HPDE6-E6E7 (cell line): ENCODE measurements around the gene IFI27L1.

Experiments
- DNase-seq: peaks from one replicate; pipeline ENCODE4 v3.0.0; 2011; ENCODE audit warnings: missing footprints; ENCODE audit errors: extremely low spot score

Gene IFI27L1

DNA sequence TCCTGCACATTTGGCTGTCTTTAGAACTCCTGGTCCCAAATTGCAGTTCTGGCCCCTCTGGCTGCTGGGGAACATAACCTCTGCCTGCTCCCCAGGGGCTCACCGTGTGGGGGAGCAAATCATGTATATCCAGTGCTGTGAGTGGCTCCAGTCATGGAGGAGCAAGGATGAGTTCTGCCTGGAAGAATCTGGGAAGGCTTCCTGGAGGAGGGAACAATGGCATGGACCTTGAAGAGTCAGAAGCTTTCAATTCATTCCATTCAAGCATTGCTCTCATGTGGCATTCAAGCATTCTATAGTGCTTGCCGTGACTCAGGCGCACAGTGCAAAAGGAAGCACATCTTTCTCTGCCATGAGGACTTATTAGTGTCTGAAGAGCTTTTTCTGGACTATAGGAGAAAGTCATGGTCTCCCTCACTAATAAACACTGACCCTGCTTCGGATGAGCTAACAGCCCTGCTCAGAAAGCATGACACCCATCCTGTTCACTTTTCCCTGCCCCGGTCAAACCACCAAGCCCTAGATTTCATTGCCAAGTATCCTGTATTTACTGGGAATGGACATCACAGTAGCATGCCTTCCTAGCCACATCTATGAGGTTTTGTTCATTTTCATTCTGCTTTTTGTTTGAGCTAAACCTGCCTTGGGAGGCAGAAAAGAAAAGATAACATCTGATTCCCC, 32.9 kb downstream of the IFI27L1 start:
- DNase-seq = no peak

GRCh38 chr14:94114589-94115057, 33.5 kb downstream of the IFI27L1 start:
- no peak for DNase-seq

- DNase-seq = no peak
These were observed 34.0 kb downstream of the IFI27L1 start for GRCh38 chr14:94115058-94115591.

GRCh38 chr14:94115631-94116030, 34.5 kb downstream of the IFI27L1 start:
- DNase-seq = no peak

DNA sequence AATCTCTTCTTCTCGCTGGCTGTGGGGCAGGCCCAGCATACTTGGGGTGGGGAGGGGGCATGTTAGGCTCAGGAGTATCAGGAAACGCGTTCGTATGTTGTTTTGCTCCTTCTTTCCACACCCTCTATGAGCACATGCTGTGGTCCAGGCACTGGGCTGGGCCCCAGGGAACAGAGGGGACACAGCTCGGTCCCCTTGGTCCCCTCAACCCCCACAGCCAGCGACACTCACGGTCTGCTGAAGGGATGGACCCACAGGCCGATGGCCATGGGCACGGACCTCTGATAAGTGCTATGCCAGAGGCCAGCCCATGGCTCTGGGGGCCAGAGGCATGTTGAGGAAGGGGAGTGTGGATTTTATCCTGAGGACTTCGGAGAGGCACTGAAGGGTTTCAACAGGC, 35.6 kb downstream of the IFI27L1 start:
- no peak for DNase-seq

- DNase-seq = no peak
These were observed 36.7 kb downstream of the IFI27L1 start for GRCh38 chr14:94117856-94118255.

DNA sequence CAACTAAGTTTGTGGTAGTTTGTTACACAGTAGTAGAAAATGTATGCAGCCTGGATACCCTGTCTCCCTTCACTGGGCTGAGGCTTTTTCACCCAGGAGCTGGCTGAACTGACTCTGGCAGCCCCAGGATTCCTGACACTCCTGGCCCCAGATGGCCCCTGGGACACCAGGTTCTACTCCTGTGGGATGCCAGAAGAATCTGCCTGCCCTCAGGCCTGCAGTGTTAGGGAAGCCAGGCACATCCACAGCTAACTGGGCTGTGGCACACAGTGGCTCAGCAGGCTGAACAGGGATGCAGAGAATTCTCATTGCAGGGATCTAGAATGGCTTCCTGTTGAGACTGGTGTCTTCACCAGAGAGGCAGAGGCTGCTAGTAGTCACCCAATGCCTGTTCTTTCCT, 38.0 kb downstream of the IFI27L1 start:
- no peak for DNase-seq

DNA sequence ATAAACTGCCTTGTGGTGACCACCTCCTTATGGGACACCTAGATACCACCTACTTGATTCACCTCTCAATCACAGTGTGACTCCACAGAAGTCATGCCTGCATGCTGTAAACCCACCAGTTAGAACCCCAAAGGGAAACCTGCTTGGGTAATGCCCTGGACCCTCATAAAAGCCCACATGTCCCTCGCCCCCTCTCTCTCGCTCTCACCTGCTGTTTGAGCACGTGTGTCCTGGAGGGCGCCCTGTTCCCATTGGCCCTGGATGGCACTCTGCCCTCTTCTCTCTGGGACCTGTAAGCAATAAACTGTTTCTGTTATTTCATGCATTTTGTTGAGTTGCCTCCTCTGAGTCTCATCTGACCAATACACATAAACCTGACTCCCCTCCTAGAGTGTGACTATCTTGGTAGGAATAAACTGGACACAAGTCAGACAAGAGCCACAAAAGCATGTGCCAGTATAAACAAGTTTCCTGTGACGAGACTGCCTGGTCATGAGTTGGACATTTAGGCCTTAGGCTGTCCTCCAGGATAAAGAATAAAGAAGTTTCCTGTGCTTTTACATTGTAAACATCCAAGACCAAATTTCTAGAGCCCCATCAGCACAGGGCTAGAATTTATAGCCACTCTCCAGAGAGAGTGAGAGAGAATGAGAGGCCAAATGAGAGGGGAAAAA, 39.7 kb downstream of the IFI27L1 start:
- DNase-seq = no peak

DNA sequence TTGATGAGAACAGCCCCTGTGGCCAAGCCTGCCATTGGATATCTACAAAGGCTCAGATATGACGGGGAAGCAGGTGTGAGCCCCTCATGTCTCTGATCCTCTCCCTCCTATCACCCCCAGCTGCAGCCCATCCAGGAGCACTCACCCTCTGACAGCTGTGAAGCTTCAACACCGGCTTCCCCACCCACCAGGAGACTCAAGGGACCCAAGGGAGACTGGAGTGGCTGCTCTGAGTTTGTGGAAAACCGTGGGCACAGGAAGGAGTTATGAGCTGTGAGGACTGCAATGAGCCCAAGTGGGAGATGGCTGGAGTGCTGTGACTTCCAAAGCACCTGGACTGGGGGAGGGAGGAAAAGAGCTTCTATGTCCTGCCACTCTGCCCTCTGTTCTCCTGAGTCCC, 40.4 kb downstream of the IFI27L1 start:
- no peak for DNase-seq

GRCh38 chr14:94122438-94122837, 41.3 kb downstream of the IFI27L1 start:
- DNase-seq = no peak

GRCh38 chr14:94123296-94123695, 42.2 kb downstream of the IFI27L1 start:
- no peak for DNase-seq

DNA sequence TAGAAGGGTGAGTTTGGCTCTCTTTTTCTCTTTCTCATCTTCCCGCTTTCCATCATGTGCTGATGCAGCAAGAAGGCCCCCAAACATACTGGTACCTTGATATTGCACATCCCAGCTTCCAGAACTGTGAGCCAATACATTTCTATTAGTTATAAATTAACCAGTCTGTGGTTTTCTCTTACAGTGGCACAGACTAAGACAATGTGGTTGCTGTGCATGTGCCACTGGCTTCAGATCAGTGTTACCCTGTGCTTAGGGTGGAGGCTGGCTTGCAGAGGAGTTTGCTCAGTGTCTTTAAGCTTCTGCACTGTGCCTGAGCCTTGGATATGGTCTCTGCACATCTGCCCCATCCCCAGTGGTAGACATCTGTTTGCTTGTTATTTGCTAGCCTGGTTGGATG, 42.8 kb downstream of the IFI27L1 start:
- DNase-seq = no peak

DNA sequence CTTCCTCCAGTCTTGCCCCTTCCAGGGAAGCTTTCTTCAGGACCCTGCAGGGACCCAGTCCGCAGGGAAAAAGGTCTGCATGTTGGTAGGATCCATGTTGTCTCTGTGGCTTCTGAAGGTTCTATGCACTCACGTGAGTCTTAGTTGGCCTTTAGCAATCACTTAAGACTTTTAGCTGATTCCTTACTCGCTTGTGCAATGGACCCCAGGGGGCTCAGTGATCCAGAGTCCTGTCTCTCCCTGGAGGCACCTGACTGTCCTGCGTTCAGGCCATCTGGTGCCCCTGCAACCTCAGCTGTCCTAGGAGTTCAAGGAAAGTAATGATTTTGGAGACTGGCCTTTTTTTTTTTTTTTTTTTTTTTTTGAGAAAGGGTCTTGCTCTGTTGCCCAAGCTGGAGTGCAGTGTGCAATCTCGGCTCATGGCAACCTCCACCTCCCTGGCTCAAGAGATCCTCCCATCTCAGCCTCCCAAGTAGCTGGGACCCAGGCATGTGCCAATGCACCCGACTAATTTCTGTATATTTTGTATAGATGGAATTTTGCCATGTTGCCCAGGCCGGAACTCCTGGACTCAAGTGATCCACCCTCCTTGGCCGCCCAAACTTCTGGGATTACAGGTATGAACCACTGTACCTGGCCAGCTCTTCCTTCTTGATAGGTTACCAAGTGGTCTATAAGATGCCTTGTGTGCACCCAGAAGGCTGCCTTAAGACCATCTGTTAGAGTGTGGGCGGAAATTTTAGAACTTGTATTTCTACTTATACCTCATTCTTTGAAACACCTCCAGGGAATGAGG, 43.7 kb downstream of the IFI27L1 start:
- DNase-seq = no peak

- no peak for DNase-seq
These were observed 44.7 kb downstream of the IFI27L1 start for GRCh38 chr14:94125659-94126418.

GRCh38 chr14:94126419-94126677, 45.2 kb downstream of the IFI27L1 start:
- DNase-seq = no peak

DNA sequence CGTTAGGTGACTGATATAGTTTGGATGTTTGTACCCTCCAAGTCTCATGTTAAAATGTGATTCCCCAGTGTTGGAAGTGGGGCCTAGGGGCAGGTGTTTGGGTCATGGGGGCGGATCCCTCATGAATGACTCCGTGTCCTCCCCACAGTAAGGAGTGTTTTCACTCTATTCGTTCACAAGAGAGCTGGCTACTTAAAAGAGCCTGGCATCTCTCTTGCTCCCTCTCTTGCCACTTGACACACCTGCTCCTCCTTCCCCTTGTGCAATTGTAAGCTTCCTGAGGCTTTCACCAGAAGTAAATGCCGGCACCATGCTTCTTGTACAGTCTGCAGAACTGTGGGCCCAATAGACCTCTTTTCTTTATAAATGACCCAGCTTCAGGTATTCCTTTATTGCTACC, 45.7 kb downstream of the IFI27L1 start:
- no peak for DNase-seq

DNA sequence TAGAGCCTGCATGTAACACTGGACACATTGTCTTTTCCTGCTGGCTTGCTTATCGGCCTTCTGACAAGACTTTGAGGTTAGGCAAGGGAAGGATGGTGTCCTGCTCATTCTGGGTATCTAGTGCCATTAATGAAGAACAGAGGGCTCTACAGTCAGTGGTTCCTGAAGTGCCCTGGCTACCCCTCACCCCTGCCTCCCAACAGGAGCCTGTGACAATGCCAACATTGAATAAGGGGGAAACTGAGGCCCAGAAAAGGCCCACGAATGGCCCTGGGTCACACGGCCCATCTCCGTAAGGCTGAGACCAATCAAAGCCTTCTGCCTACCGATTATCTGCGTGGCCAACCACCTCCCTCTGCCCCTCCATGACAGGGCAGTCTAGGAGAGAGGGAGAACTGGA, 46.2 kb downstream of the IFI27L1 start:
- DNase-seq = no peak

- no peak for DNase-seq
These were observed 47.2 kb downstream of the IFI27L1 start for GRCh38 chr14:94128216-94128839.

- peak; percentile 89 for DNase-seq
These were observed 48.1 kb downstream of the IFI27L1 start, which contains the start of gene IFI27L2 for GRCh38 chr14:94129111-94129757. Gene IFI27L2 (minus strand): TSS chr14:94129604. CDS start chr14:94129564, 40 bp downstream.

GRCh38 chr14:94129758-94130414, 48.8 kb downstream of the IFI27L1 start:
- DNase-seq = no peak
